Endothelial cell of umbilical vein (primary cell): ENCODE results near the gene PPP1R9B. TPM values are rescaled to one million over a fixed set of nuclear protein-coding genes. Genes with fewer than 3 reads are reported as not detected.

ENCODE experiments used
- BruUV-seq: library from RNA; stranded (reverse); fragments of 400-500 nt; replicated peaks from 2 replicates; lab custom pipeline; 2021; lab: Mats Ljungman, UMichigan
- CTCF ChIA-PET: fragments of 300-600, 350-600 bp; sonication (Branson Sonifier 250); formaldehyde crosslinking; loops from one replicate; lab custom pipeline; 2021; ENCODE audit warnings: antibody characterized with exemption, inconsistent platforms; lab: Charles Lee
- POLR2A ChIA-PET: fragments of 300-600, 350-600 bp; sonication (Branson Sonifier 250); formaldehyde crosslinking; loops from one replicate; lab custom pipeline; 2021; ENCODE audit warnings: antibody characterized with exemption, inconsistent platforms; lab: Charles Lee
- DNase-seq: peaks from one replicate; pipeline ENCODE4 v3.0.0-alpha.2; 2011; ENCODE audit warnings: low read depth, low spot score
- FAIRE-seq: peaks from 2 replicates; lab custom pipeline; 2011; peaks lifted over from hg19 to GRCh38; lab: Jason Lieb, UNC
- H2AFZ ChIP-seq: 2 replicates; pipeline ENCODE4 v1.6.0; 2012; ENCODE audit warnings: low read depth, low read length, control low read depth, inconsistent platforms
- H3K27ac ChIP-seq: 2 replicates; pipeline ENCODE4 v1.5.1; 2011; ENCODE audit warnings: low read depth, mild to moderate bottlenecking, control low read depth, low read length, moderate library complexity; ENCODE audit not compliant: insufficient read depth
- H3K27me3 ChIP-seq, 2 experiments: 2 replicates each; pipeline versions ENCODE4 v1.6.0 to v1.6.1; 2011; ENCODE audit warnings: low read length in 2 of 2, mixed read lengths in 1 of 2; ENCODE audit not compliant: control insufficient read depth in 2 of 2, insufficient read depth in 2 of 2
- H3K36me3 ChIP-seq, 2 experiments: 2 replicates in 1 of 2; 3 replicates in 1 of 2; pipeline ENCODE4 v1.5.1; 2011; ENCODE audit warnings: low read length in 2 of 2, mild to moderate bottlenecking in 1 of 2, moderate library complexity in 1 of 2; ENCODE audit not compliant: control insufficient read depth in 2 of 2, insufficient read depth in 2 of 2; ENCODE audit errors: extremely low read depth in 1 of 2
- H3K4me1 ChIP-seq: 3 replicates; pipeline ENCODE4 v1.5.1; 2011; ENCODE audit warnings: mild to moderate bottlenecking, low read length; ENCODE audit not compliant: control insufficient read depth, insufficient read depth; ENCODE audit errors: extremely low read depth
- H3K4me2 ChIP-seq: 2 replicates; pipeline ENCODE4 v1.6.1; 2011; ENCODE audit warnings: low read length, control low read depth, mixed read lengths; ENCODE audit not compliant: insufficient read depth
- H3K4me3 ChIP-seq, 3 experiments: fragments of 200-600 bp in 1 of 3; sonication (generic), shearing (Covaris generic) in 1 of 3; replicated peaks in 1 of 3; 2 replicates each; pipeline ENCODE4 v1.5.1; 2011 to 2016; ENCODE audit warnings: control low read depth in 3 of 3, low read length in 3 of 3, mild to moderate bottlenecking in 2 of 3, inconsistent platforms in 1 of 3, low read depth in 1 of 3, moderate library complexity in 1 of 3; ENCODE audit not compliant: insufficient read depth in 1 of 3
- H3K79me2 ChIP-seq: 2 replicates; pipeline ENCODE4 v1.6.0; 2012; ENCODE audit warnings: low read length, inconsistent platforms; ENCODE audit not compliant: control insufficient read depth, insufficient read depth
- H3K9ac ChIP-seq: replicated peaks from 2 replicates; pipeline ENCODE3; 2011; ENCODE audit warnings: low read length, control low read depth; ENCODE audit not compliant: insufficient read depth; ENCODE audit errors: extremely low read depth
- H3K9me1 ChIP-seq: replicated peaks from 3 replicates; pipeline ENCODE4 v1.6.0; 2011; ENCODE audit warnings: mild to moderate bottlenecking, low read length; ENCODE audit not compliant: control insufficient read depth, insufficient read depth; ENCODE audit errors: extremely low read depth
- H3K9me3 ChIP-seq: replicated peaks from 2 replicates; pipeline ENCODE4 v1.5.1; 2012; ENCODE audit warnings: low read length, inconsistent platforms; ENCODE audit not compliant: control insufficient read depth, insufficient read depth
- H4K20me1 ChIP-seq: replicated peaks from 2 replicates; pipeline ENCODE3; 2011; ENCODE audit warnings: mild to moderate bottlenecking, low read length; ENCODE audit not compliant: control insufficient read depth, insufficient read depth; ENCODE audit errors: extremely low read depth
- EZH2 ChIP-seq: IDR thresholded peaks from 2 replicates; pipeline ENCODE4 v1.6.1; 2012; ENCODE audit warnings: borderline replicate concordance, low read depth, mild to moderate bottlenecking, moderate library complexity, low read length, inconsistent platforms; ENCODE audit not compliant: severe bottlenecking
- GATA2 ChIP-seq: IDR thresholded peaks from 2 replicates; pipeline ENCODE4 v1.7.0; 2011; ENCODE audit warnings: low read depth, mild to moderate bottlenecking, moderate library complexity, mixed read lengths, low read length; ENCODE audit not compliant: insufficient read length, insufficient read depth
- JUN ChIP-seq: IDR thresholded peaks from 2 replicates; pipeline ENCODE4 v1.6.1; 2011; ENCODE audit warnings: borderline replicate concordance, low read depth; ENCODE audit not compliant: insufficient read length, insufficient read depth
- MYC ChIP-seq: IDR thresholded peaks from one replicate; pipeline ENCODE4 v1.6.1; 2011; ENCODE audit warnings: mild to moderate bottlenecking, low read depth, low read length
- POLR2AphosphoS5 ChIP-seq: IDR thresholded peaks from 2 replicates; pipeline ENCODE4 v1.6.1; 2012; ENCODE audit warnings: low read depth, mild to moderate bottlenecking, control low read depth, low read length, moderate library complexity; ENCODE audit not compliant: insufficient read depth
- dilution Hi-C: fragments of 300-500 bp; cut with MboI; formaldehyde crosslinking; loops from one replicate; pipeline ENCODE4 v1.15.0; 2019; ENCODE audit warnings: low sequenced_read_pairs; ENCODE audit not compliant: extremely low pct_ligation_motif_present
- intact Hi-C: fragments of 100-400 bp; cut with micrococcal nuclease; formaldehyde crosslinking; loops from one replicate; pipeline ENCODE4 v1.10.0; 2022
- polyA plus RNA-seq, 4 experiments: library from polyadenylated mRNA; depleted of rRNA in 3 of 4; stranded (reverse) in 3 of 4; unstranded in 1 of 4; fragments of >200 nt; gene quantifications; 2 replicates each; pipeline versions ENCODE4 v1.2.1 to v1.2.3, GENCODE V29; 2011 to 2012; ENCODE audit warnings: missing spikeins in 1 of 4
- total RNA-seq: library from RNA; stranded (reverse); gene quantifications from 2 replicates; pipeline ENCODE4 v1.2.3, GENCODE V29; 2021
- TF ChIP-seq, protein P1 (sequence below), 2 donors: IDR thresholded peaks; 1 replicate in 1 of 2; 2 replicates in 1 of 2; pipeline ENCODE4 v1.5.1; 2011; ENCODE audit warnings: low read length in 2 of 2, mild to moderate bottlenecking in 2 of 2, moderate library complexity in 2 of 2, control low read depth in 1 of 2, inconsistent platforms in 1 of 2, low read depth in 1 of 2; ENCODE audit not compliant: insufficient read depth in 1 of 2; ENCODE audit errors: extremely low read depth in 1 of 2

PPP1R9B gene
- total and polyA plus RNA-seq, 2 donors (not counting 3 experiments of a cell fraction or from before 2014, with no cell fraction given) = 20.1 to 60.2 TPM

DNA sequence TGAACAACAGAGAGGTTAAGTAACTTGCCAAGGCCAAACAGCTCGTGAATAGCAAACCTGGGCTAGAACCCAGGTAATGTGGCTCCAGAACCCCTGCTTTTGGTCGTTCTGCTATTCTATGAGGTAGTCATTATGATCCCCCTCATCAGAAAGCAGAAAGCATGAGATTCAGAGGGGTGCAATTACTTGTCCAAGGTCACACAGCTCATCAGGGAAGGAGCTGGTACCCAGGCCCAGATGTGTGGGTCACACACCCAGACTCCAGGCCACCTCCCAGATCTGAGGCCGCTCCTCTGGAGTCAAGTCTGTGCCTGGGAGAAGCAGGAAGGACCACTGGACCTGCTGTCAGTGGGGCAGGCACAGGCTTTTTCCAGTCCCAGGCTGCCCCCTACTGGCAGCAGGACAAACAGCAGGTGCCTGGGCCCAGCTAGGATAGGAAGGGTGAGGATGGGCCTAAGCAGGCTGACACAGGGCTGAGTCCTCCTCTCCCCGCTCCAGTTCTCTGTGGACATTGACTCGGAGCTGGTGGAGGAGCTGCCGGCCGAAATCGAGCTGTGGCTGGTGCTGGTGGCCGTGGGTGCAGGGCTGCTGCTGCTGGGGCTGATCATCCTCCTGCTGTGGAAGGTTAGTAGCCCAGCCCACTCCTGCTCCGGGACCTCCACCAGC is 63.1 kb downstream of the PPP1R9B start:
- no peaks in the 10 kb centered on the region for H3K27me3 ChIP-seq
- H3K9me1 ChIP-seq = no peaks in the 10 kb centered on the region
- no peaks in the 10 kb centered on the region for H4K20me1 ChIP-seq
- intact Hi-C loops (loop anchor here (1.0 to 2.0 kb wide), 4 partner anchors 32 to 227 kb away; no protein-coding TSS in a partner anchor), dilution Hi-C loops (no loop called here)
- no peak overlapping the region for H3K27ac ChIP-seq
- H2AFZ ChIP-seq = no peak overlapping the region
- TF ChIP-seq GATA2 (no peak), JUN (no peak), POLR2AphosphoS5 (no peak), MYC (no peak), EZH2 (no peak)
- TF ChIP-seq, protein P1, sequence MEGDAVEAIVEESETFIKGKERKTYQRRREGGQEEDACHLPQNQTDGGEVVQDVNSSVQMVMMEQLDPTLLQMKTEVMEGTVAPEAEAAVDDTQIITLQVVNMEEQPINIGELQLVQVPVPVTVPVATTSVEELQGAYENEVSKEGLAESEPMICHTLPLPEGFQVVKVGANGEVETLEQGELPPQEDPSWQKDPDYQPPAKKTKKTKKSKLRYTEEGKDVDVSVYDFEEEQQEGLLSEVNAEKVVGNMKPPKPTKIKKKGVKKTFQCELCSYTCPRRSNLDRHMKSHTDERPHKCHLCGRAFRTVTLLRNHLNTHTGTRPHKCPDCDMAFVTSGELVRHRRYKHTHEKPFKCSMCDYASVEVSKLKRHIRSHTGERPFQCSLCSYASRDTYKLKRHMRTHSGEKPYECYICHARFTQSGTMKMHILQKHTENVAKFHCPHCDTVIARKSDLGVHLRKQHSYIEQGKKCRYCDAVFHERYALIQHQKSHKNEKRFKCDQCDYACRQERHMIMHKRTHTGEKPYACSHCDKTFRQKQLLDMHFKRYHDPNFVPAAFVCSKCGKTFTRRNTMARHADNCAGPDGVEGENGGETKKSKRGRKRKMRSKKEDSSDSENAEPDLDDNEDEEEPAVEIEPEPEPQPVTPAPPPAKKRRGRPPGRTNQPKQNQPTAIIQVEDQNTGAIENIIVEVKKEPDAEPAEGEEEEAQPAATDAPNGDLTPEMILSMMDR (IDR thresholded peaks at IDR 0.05; ENCODE audit: extremely low read depth in 1 of 2, insufficient read depth in 1 of 2, low read depth in 1 of 2, low read length in 2 of 2) = peak; percentile 96
- no peak overlapping the region for H3K4me2 ChIP-seq
- H3K9me3 ChIP-seq = no peaks in the 10 kb centered on the region
- no peak overlapping the region for H3K9ac ChIP-seq
- H3K36me3 ChIP-seq = peaks cover 4 to 18% of the 10 kb centered on the region in 2 experiments
- no TSS peak for BruUV-seq
- H3K4me1 ChIP-seq = no peaks in the 10 kb centered on the region
- H3K4me3 ChIP-seq = no peak overlapping the region
- DNase-seq (peak; percentile 64), FAIRE-seq (peak; percentile 92)
- ChIA-PET POLR2A (no interaction called here), CTCF (interaction anchor here (0.6 to 2.9 kb wide), 27 partner anchors 10 to 530 kb away, joined by 3 to 88 read pairs (median 4); partner anchors contain the start of genes DLX3 and ITGA3)
- H3K79me2 ChIP-seq = no peaks in the 10 kb centered on the region

Other genes with a start within 250 kb of the PPP1R9B start
- gene DLX4, start 181.5 kb downstream of the PPP1R9B start, total RNA-seq = not detected in 2 replicates
- gene DLX4, start 181.5 kb downstream of the PPP1R9B start, polyA plus RNA-seq = not detected in 2 replicates
- not detected in 2 replicates for gene DLX3, start 155.5 kb downstream of the PPP1R9B start, total RNA-seq
- not detected in 2 replicates for gene DLX3, start 155.5 kb downstream of the PPP1R9B start, polyA plus RNA-seq
- gene ITGA3, start 94.6 kb downstream of the PPP1R9B start, total RNA-seq = 93.8 and 112 TPM in 2 replicates
- gene ITGA3, start 94.6 kb downstream of the PPP1R9B start, polyA plus RNA-seq = 92.7 and 129 TPM in 2 replicates
- gene PDK2, start 55.3 kb downstream of the PPP1R9B start, total RNA-seq = 17.4 and 21.3 TPM in 2 replicates
- 114 and 142 TPM in 2 replicates for gene PDK2, start 55.3 kb downstream of the PPP1R9B start, polyA plus RNA-seq
- gene SAMD14, start 20.5 kb downstream of the PPP1R9B start, total RNA-seq = 15.6 and 16.1 TPM in 2 replicates
- 6.8 and 9.6 TPM in 2 replicates for gene SAMD14, start 20.5 kb downstream of the PPP1R9B start, polyA plus RNA-seq
- not detected in 2 replicates for gene SGCA, start 15.3 kb upstream of the PPP1R9B start, total RNA-seq
- gene SGCA, start 15.3 kb upstream of the PPP1R9B start, polyA plus RNA-seq = not detected in 2 replicates
- 0.07 and 0.23 TPM in 2 replicates for gene COL1A1, start 51.0 kb upstream of the PPP1R9B start, total RNA-seq
- 0.02 and 0.07 TPM in 2 replicates for gene COL1A1, start 51.0 kb upstream of the PPP1R9B start, polyA plus RNA-seq
- gene TMEM92, start 123.8 kb upstream of the PPP1R9B start, total RNA-seq = not detected in 2 replicates
- gene TMEM92, start 123.8 kb upstream of the PPP1R9B start, polyA plus RNA-seq = 0.03 and 0.06 TPM in 2 replicates
- 26.6 and 29.9 TPM in 2 replicates for gene XYLT2, start 195.4 kb upstream of the PPP1R9B start, total RNA-seq
- 19.1 and 24.0 TPM in 2 replicates for gene XYLT2, start 195.4 kb upstream of the PPP1R9B start, polyA plus RNA-seq
- gene MRPL27, start 222.5 kb upstream of the PPP1R9B start, total RNA-seq = 72.2 and 76.2 TPM in 2 replicates
- 119 and 158 TPM in 2 replicates for gene MRPL27, start 222.5 kb upstream of the PPP1R9B start, polyA plus RNA-seq
- gene EME1, start 222.6 kb upstream of the PPP1R9B start, total RNA-seq = 7.3 and 9.1 TPM in 2 replicates
- 4.3 and 5.6 TPM in 2 replicates for gene EME1, start 222.6 kb upstream of the PPP1R9B start, polyA plus RNA-seq
- gene LRRC59, start 246.8 kb upstream of the PPP1R9B start, total RNA-seq = 179 and 183 TPM in 2 replicates
- 88.3 and 93.9 TPM in 2 replicates for gene LRRC59, start 246.8 kb upstream of the PPP1R9B start, polyA plus RNA-seq